ENCODE measurements around the gene XRN1. TPM values are rescaled to one million over a fixed set of nuclear protein-coding genes. Genes with fewer than 3 reads are reported as not detected.
"Not testable (repeated sequence)": the region's sequence is repeated elsewhere in the genome, so short reads cannot be mapped to it uniquely, and the experiment has no call there.

Gene XRN1
- total and polyA plus RNA-seq, 11 donors: 3.8 to 35.5 (median 17.3) TPM

GRCh38 chr3:142366434-142366833 is 81.4 kb downstream of the XRN1 start:
- Histone ChIP-seq H3K4me1 (no peaks in the 10 kb centered on the region), H3K9me3 (no peaks in the 10 kb centered on the region), H3K4me3 (no peak overlapping the region), H3K36me3 (peaks cover 0 to 97% (median 81%) of the 10 kb centered on the region in 9 donors), H3K27ac (no peak overlapping the region), H3K27me3 (no peaks in the 10 kb centered on the region)
- no peak for ATAC-seq
- WGBS, 4 donors: 64 to 85% (median 69%) methylated on average over 1 of the region's 1 CpG
- intact Hi-C loops (cut with DNase I): loop anchor here in 2 of 10 donors (10.0 kb wide), 1 partner anchor 48 kb away; no protein-coding TSS in a partner anchor
- no peak for DNase-seq
- TF ChIP-seq CTCF (IDR thresholded peaks at IDR 0.05) (peak in 1 of 12 donors; percentile 7), POLR2A (IDR thresholded peaks at IDR 0.05) (no peak)

- 60 to 79% (median 69%) methylated on average over 2 of the region's 2 CpGs for WGBS, 4 donors
- Histone ChIP-seq H3K27me3 (no peaks in the 10 kb centered on the region), H3K4me1 (no peaks in the 10 kb centered on the region), H3K4me3 (no peak overlapping the region), H3K36me3 (peaks cover 0 to 97% (median 82%) of the 10 kb centered on the region in 9 donors), H3K27ac (no peak overlapping the region), H3K9me3 (no peaks in the 10 kb centered on the region)
- no peak for TF ChIP-seq CTCF (IDR thresholded peaks at IDR 0.05)
- TF ChIP-seq POLR2A (IDR thresholded peaks at IDR 0.05): no peak
- ATAC-seq (no peak), DNase-seq (no peak)
- intact Hi-C loops (cut with DNase I): loop anchor here in 2 of 10 donors (10.0 kb wide), 1 partner anchor 51 kb away; no protein-coding TSS in a partner anchor
Observed at GRCh38 chr3:142363936-142364467, 83.8 kb downstream of the XRN1 start.

GRCh38 chr3:142363433-142363832 is 84.4 kb downstream of the XRN1 start:
- H3K27me3 ChIP-seq, H3K4me3 ChIP-seq, H3K27ac ChIP-seq, H3K4me1 ChIP-seq, DNase-seq, H3K9me3 ChIP-seq, ATAC-seq: not testable (repeated sequence)
- intact Hi-C loops (cut with DNase I): loop anchor here in 2 of 10 donors (10.0 kb wide), 1 partner anchor 51 kb away; no protein-coding TSS in a partner anchor
- peaks cover 0 to 97% (median 82%) of the 10 kb centered on the region in 9 donors for H3K36me3 ChIP-seq
- 95 to 98% (median 95%) methylated on average over 2 of the region's 2 CpGs for WGBS, 4 donors

GRCh38 chr3:142359367-142359766 is 88.5 kb downstream of the XRN1 start:
- TF ChIP-seq CTCF (IDR thresholded peaks at IDR 0.05) (no peak), POLR2A (IDR thresholded peaks at IDR 0.05) (no peak)
- DNase-seq: no peak
- Histone ChIP-seq H3K27me3 (no peaks in the 10 kb centered on the region), H3K4me3 (no peak overlapping the region), H3K9me3 (no peaks in the 10 kb centered on the region), H3K27ac (no peak overlapping the region), H3K36me3 (peaks cover 8 to 99% (median 91%) of the 10 kb centered on the region in 9 donors), H3K4me1 (no peaks in the 10 kb centered on the region)
- intact Hi-C loops (cut with DNase I): no loop called here
- no peak for ATAC-seq
- WGBS, 4 donors: 93 to 99% (median 96%) methylated on average over 2 of the region's 2 CpGs

GRCh38 chr3:142356818-142357217 is 91.0 kb downstream of the XRN1 start:
- H3K36me3 ChIP-seq: peaks cover 11 to 100% (median 96%) of the 10 kb centered on the region in 9 donors
- ATAC-seq (no peak), DNase-seq (no peak)
- WGBS, 4 donors: 97 to 98% (median 97%) methylated on average over 3 of the region's 3 CpGs
- no peaks in the 10 kb centered on the region for H3K9me3 ChIP-seq
- no peak overlapping the region for H3K4me3 ChIP-seq
- TF ChIP-seq POLR2A (IDR thresholded peaks at IDR 0.05) (no peak), CTCF (IDR thresholded peaks at IDR 0.05) (no peak)
- intact Hi-C loops (cut with DNase I): no loop called here
- no peaks in the 10 kb centered on the region for H3K27me3 ChIP-seq
- H3K27ac ChIP-seq: no peak overlapping the region
- H3K4me1 ChIP-seq: no peaks in the 10 kb centered on the region

Measured in heart left ventricle (tissue), 16 donors.